Measurements from ENCODE around the gene SOS2. TPM values are rescaled to one million over a fixed set of nuclear protein-coding genes. Genes with fewer than 3 reads are reported as not detected.

SOS2 gene
- total and polyA plus RNA-seq, 11 donors, result 8.8 to 47.3 (median 31.3) TPM

DNA sequence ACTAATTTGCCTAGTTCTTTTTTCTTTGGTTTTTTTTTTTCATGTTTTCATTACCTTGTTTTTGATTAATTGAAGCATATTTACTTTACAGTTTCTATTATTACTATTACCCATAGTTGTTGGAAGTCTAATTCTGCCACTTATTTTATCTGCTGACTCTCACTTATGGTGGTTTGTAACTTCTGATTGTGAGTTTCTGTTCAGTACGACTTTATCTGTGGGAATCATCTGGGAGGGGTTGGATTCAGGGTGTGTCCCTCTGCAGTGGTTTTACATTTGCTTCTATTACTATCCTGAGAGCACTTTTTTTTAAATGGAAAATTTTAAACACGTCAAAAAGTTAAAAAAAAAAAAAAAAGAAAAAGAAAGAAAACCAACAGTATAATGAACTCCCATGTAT, 26.4 kb upstream of the SOS2 start:
- TF ChIP-seq, protein P1, sequence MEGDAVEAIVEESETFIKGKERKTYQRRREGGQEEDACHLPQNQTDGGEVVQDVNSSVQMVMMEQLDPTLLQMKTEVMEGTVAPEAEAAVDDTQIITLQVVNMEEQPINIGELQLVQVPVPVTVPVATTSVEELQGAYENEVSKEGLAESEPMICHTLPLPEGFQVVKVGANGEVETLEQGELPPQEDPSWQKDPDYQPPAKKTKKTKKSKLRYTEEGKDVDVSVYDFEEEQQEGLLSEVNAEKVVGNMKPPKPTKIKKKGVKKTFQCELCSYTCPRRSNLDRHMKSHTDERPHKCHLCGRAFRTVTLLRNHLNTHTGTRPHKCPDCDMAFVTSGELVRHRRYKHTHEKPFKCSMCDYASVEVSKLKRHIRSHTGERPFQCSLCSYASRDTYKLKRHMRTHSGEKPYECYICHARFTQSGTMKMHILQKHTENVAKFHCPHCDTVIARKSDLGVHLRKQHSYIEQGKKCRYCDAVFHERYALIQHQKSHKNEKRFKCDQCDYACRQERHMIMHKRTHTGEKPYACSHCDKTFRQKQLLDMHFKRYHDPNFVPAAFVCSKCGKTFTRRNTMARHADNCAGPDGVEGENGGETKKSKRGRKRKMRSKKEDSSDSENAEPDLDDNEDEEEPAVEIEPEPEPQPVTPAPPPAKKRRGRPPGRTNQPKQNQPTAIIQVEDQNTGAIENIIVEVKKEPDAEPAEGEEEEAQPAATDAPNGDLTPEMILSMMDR (IDR thresholded peaks at IDR 0.05), result no peak
- TF ChIP-seq POLR2A (IDR thresholded peaks at IDR 0.05), result no peak
- WGBS, 4 donors, result 40 to 58% (median 50%) methylated on average over 2 of the region's 2 CpGs
- peaks cover 0 to 2% (median 0%) of the 10 kb centered on the region in 12 donors for H3K4me1 ChIP-seq

GRCh38 chr14:50254248-50254647, 22.9 kb upstream of the SOS2 start:
- no peak overlapping the region for H3K27ac ChIP-seq
- WGBS, 4 donors, result 59 to 77% (median 68%) methylated on average over 3 of the region's 3 CpGs
- H3K4me1 ChIP-seq, result no peaks in the 10 kb centered on the region
- H3K4me3 ChIP-seq, result no peak overlapping the region
- no peaks in the 10 kb centered on the region for H3K36me3 ChIP-seq
- H3K9me3 ChIP-seq, result peaks cover 0 to 10% (median 0%) of the 10 kb centered on the region in 12 donors
- ATAC-seq, result no peak
- DNase-seq, result no peak
- no peak for TF ChIP-seq POLR2A (IDR thresholded peaks at IDR 0.05)
- TF ChIP-seq, protein P1 (IDR thresholded peaks at IDR 0.05), result no peak
- no peaks in the 10 kb centered on the region for H3K27me3 ChIP-seq
- intact Hi-C loops (cut with DNase I), result loop anchor here in 1 of 10 donors (10.0 kb wide), 1 partner anchor 89 kb away; no protein-coding TSS in a partner anchor

More for the DNA sequence above, 26.4 kb upstream of the SOS2 start:
- H3K27me3 ChIP-seq, result no peaks in the 10 kb centered on the region
- no peak overlapping the region for H3K4me3 ChIP-seq
- intact Hi-C loops (cut with DNase I), result loop anchor here in 1 of 10 donors (10.0 kb wide), 1 partner anchor 93 kb away; no protein-coding TSS in a partner anchor
- no peaks in the 10 kb centered on the region for H3K36me3 ChIP-seq
- DNase-seq (no peak), ATAC-seq (no peak)
- peaks cover 0 to 1% (median 0%) of the 10 kb centered on the region in 12 donors for H3K9me3 ChIP-seq
- no peak overlapping the region for H3K27ac ChIP-seq

GRCh38 chr14:50249136-50249775, 17.9 kb upstream of the SOS2 start:
- ATAC-seq (no peak), DNase-seq (no peak)
- Histone ChIP-seq H3K4me3 (no peak overlapping the region), H3K9me3 (peaks cover 0 to 10% (median 0%) of the 10 kb centered on the region in 12 donors), H3K27me3 (no peaks in the 10 kb centered on the region), H3K27ac (no peak overlapping the region), H3K4me1 (no peaks in the 10 kb centered on the region), H3K36me3 (peaks cover 0 to 18% (median 0%) of the 10 kb centered on the region in 9 donors)
- intact Hi-C loops (cut with DNase I), result no loop called here
- 76 to 93% (median 81%) methylated on average over 7 of the region's 7 CpGs for WGBS, 4 donors
- no peak for TF ChIP-seq POLR2A (IDR thresholded peaks at IDR 0.05)
- TF ChIP-seq, protein P1 (IDR thresholded peaks at IDR 0.05), result no peak

DNA sequence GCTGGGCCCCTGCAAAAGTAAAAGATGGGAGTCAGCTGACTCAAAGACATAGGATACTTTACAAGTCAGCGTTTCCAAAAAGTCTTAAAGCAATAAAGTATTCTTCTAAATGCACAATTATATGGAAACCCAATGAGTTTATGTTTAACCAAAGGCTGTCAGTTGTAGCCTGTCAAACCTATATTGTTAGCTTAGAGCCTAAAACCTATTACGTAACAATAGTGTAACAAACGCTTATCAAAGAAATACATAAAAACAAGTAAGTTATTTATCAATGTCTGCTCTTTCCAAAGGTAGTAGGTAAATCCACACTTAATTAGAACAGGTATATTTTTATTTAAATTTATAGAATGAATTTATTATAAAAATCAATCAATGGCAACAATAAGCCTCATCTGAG, 15.9 kb upstream of the SOS2 start:
- no peaks in the 10 kb centered on the region for H3K4me1 ChIP-seq

More for the DNA sequence above, 15.9 kb upstream of the SOS2 start:
- Histone ChIP-seq H3K27ac (no peak overlapping the region), H3K4me3 (no peak overlapping the region), H3K36me3 (peaks cover 0 to 18% (median 0%) of the 10 kb centered on the region in 9 donors), H3K27me3 (no peaks in the 10 kb centered on the region), H3K9me3 (peaks cover 0 to 5% (median 0%) of the 10 kb centered on the region in 12 donors)
- WGBS, 4 donors, result 64 to 96% (median 75%) methylated on average over 3 of the region's 3 CpGs
- ATAC-seq, result no peak
- no peak for DNase-seq
- intact Hi-C loops (cut with DNase I), result no loop called here
- TF ChIP-seq POLR2A (IDR thresholded peaks at IDR 0.05), result no peak
- TF ChIP-seq, protein P1 (IDR thresholded peaks at IDR 0.05), result no peak

All from heart left ventricle (tissue), 16 donors.